ENCODE measurements around the gene CEP135.

DNA sequence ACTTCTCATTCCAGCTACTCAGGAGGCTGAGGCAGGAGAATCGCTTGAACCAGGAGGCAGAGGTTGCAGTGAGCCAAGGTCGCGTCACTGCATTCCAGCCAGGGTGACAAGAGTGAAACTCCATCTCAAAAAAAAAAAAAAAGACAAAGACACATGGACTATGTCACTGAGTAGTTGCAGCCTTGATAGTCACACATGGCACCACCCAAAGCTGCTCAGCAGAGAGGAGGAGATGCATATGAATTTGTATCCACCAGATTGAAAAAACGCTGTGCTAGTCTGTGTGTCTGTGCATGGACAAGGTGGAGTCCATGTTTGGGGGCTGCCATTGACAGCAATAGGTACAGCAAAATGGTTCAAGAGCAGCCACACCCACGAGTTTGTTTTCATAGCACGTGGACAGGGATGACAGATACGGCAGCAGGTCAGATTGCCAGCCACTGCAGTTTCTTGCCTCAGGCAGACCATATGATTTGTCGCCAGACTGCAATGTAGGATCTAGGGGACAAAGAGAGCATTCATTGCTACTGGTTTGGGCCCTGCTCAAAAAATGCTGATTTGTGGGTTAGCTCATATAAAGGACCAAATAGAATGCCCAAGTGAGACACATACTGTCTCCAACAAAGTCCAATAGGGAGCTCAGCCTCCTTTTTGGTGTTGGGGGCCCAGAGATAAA is 89.9 kb downstream of the CEP135 start:
- TF ChIP-seq CTCF (IDR thresholded peaks at IDR 0.05) (no peak), POLR2AphosphoS5 (IDR thresholded peaks at IDR 0.05) (no peak), POLR2A (IDR thresholded peaks at IDR 0.05) (no peak), EP300 (IDR thresholded peaks at IDR 0.05) (no peak)

All from sigmoid colon (tissue), 4 donors.